Islet of Langerhans (tissue), 1 donor: ENCODE results near the gene APP.
"Not testable (repeated sequence)": the region's sequence is repeated elsewhere in the genome, so short reads cannot be mapped to it uniquely, and the experiment has no call there.

Experiments used
- FAIRE-seq: peaks from one replicate; lab custom pipeline; 2011; peaks lifted over from hg19 to GRCh38; lab: Jason Lieb, UNC

APP gene

GRCh38 chr21:26097475-26097874, 73.1 kb downstream of the APP start:
- FAIRE-seq, result no peak

GRCh38 chr21:26096494-26097371, 73.8 kb downstream of the APP start:
- FAIRE-seq, result no peak

GRCh38 chr21:26095131-26095530, 75.4 kb downstream of the APP start:
- FAIRE-seq, result no peak

- FAIRE-seq, result no peak
Measured at GRCh38 chr21:26093122-26093521, 77.4 kb downstream of the APP start.

GRCh38 chr21:26091480-26092018, 79.0 kb downstream of the APP start:
- no peak for FAIRE-seq

GRCh38 chr21:26089730-26090129, 80.8 kb downstream of the APP start:
- no peak for FAIRE-seq

- no peak for FAIRE-seq
Measured at GRCh38 chr21:26087223-26087918, 83.2 kb downstream of the APP start.

GRCh38 chr21:26085882-26086281, 84.7 kb downstream of the APP start:
- FAIRE-seq, result no peak

GRCh38 chr21:26085127-26085526, 85.4 kb downstream of the APP start:
- FAIRE-seq, result no peak

GRCh38 chr21:26082549-26082948, 88.0 kb downstream of the APP start:
- no peak for FAIRE-seq

- not testable (repeated sequence) for FAIRE-seq
Measured at GRCh38 chr21:26081175-26081760, 89.3 kb downstream of the APP start.

GRCh38 chr21:26080211-26080610, 90.4 kb downstream of the APP start:
- FAIRE-seq, result no peak

GRCh38 chr21:26079366-26079765, 91.2 kb downstream of the APP start:
- no peak for FAIRE-seq

GRCh38 chr21:26077521-26077920, 93.0 kb downstream of the APP start:
- no peak for FAIRE-seq

GRCh38 chr21:26072666-26073615, 97.6 kb downstream of the APP start:
- no peak for FAIRE-seq

- peak; percentile 61 for FAIRE-seq
Measured at GRCh38 chr21:26070822-26071425, 99.6 kb downstream of the APP start.

- no peak for FAIRE-seq
Measured at GRCh38 chr21:26070121-26070520, 100.4 kb downstream of the APP start.

- no peak for FAIRE-seq
Measured at GRCh38 chr21:26068776-26069175, 101.8 kb downstream of the APP start.

- FAIRE-seq, result no peak
Measured at GRCh38 chr21:26067836-26068594, 102.6 kb downstream of the APP start.

GRCh38 chr21:26064506-26064905, 106.1 kb downstream of the APP start:
- FAIRE-seq, result no peak

- FAIRE-seq, result no peak
Measured at GRCh38 chr21:26061437-26061836, 109.1 kb downstream of the APP start.
